T-helper 2 cell treated with Interferon-gamma antibody and Interleukin-4, amounts not matched to agents 5 μg/mL and 100 μg/mL, for 36 hours (primary cell): ENCODE results near the gene SAP130.
"Not testable (repeated sequence)": the region's sequence is repeated elsewhere in the genome, so short reads cannot be mapped to it uniquely, and the experiment has no call there.

Experiments used
- DNase-seq: peaks from one replicate; pipeline ENCODE4 v3.0.0; 2021; ENCODE audit warnings: low spot score
- H3K27ac Mint-ChIP-seq: one replicate; pipeline ENCODE4 v1.8.0; 2021; ENCODE audit warnings: mild to moderate bottlenecking, mixed read lengths
- H3K27me3 Mint-ChIP-seq: one replicate; pipeline ENCODE4 v1.8.0; 2021; ENCODE audit warnings: low read depth, mixed read lengths
- H3K36me3 Mint-ChIP-seq: one replicate; pipeline ENCODE4 v1.8.0; 2021; ENCODE audit warnings: low read depth, mixed read lengths
- H3K4me1 Mint-ChIP-seq: one replicate; pipeline ENCODE4 v1.8.0; 2021; ENCODE audit warnings: low read depth, mixed read lengths
- H3K4me3 Mint-ChIP-seq: one replicate; pipeline ENCODE4 v1.8.0; 2022; ENCODE audit warnings: mild to moderate bottlenecking, moderate library complexity, mixed read lengths
- H3K9me3 Mint-ChIP-seq: one replicate; pipeline ENCODE4 v1.8.0; 2021; ENCODE audit warnings: mixed read lengths

Gene SAP130

DNA sequence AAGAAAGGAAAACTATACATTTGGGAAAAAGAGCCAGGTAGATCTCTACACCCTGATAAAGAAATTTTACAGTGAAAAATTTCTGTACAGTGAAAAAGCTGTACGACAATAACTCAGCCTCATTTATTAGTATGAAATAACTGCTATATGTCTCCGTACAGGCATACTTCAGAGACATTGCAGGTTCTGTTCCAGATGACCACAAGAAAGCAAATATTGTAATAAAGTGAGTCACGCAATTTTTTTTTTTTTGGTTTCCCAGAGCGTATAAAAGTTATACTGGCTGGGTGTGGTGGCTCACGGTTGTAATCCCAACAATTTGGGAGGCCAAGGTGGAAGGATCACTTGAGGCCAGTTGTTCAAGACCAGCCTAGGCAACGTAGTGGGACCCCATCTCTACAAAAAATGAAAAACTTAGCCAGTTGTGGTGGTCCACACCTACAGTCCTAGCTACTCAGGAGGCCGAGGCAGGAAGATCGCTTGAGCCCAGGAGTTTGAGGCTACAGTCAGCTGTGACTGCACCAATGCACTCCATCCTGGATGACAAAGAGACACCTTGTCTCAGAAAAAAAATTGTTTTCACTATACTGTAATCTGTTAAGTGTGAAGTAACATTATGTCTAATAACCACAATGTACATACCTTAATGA is 113.9 kb downstream of the SAP130 start:
- H3K4me1 Mint-ChIP-seq: no peaks in the 10 kb centered on the region
- DNase-seq: no peak
- no peak overlapping the region for H3K27ac Mint-ChIP-seq

DNA sequence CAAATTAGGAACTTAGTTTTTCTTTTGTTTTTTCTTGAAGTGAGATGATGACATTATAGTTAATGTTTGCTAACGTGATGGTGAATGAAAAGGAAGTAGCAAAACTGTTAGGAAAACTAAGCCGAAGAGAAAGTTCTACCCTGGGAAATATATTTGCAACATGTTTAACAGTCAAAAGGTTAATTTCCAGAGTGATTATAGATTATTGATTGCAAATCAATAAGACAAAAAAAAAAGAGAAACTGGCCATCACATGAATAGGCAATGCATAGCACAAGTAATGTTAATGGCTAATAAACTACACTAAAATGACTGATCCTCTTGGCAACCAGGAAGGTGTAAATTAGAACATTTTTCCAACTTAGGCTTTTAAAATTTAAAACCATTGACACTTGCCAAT is 116.1 kb downstream of the SAP130 start:
- no peak overlapping the region for H3K27ac Mint-ChIP-seq
- H3K9me3 Mint-ChIP-seq: no peaks in the 10 kb centered on the region
- H3K4me1 Mint-ChIP-seq: no peaks in the 10 kb centered on the region
- H3K36me3 Mint-ChIP-seq: no peaks in the 10 kb centered on the region
- no peak overlapping the region for H3K4me3 Mint-ChIP-seq
- DNase-seq: no peak
- H3K27me3 Mint-ChIP-seq: no peaks in the 10 kb centered on the region

More for the DNA sequence above, 113.9 kb downstream of the SAP130 start:
- no peaks in the 10 kb centered on the region for H3K36me3 Mint-ChIP-seq
- H3K9me3 Mint-ChIP-seq: no peaks in the 10 kb centered on the region
- no peak overlapping the region for H3K4me3 Mint-ChIP-seq
- H3K27me3 Mint-ChIP-seq: no peaks in the 10 kb centered on the region

DNA sequence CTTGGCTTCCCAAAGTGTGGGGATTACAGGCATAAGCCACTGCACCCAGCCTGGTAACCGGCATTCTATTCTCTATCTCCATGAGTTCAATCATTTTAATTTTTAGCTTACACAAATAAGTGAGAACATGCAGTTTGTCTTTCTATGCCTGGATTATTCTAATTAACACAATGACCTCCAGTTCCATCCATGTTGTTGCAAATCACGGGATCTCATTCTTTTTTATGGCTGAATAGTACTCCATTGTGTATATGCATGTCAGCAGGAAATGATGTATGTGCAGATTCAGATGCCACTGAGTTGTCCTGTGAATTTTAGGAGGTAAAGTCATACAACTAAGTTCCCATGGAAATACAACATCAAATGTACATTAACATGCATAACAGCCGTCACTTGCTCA is 117.4 kb downstream of the SAP130 start:
- Mint-ChIP-seq H3K27me3 (no peaks in the 10 kb centered on the region), H3K4me1 (no peaks in the 10 kb centered on the region), H3K9me3 (no peaks in the 10 kb centered on the region), H3K27ac (no peak overlapping the region), H3K4me3 (no peak overlapping the region), H3K36me3 (no peaks in the 10 kb centered on the region)
- DNase-seq: no peak

DNA sequence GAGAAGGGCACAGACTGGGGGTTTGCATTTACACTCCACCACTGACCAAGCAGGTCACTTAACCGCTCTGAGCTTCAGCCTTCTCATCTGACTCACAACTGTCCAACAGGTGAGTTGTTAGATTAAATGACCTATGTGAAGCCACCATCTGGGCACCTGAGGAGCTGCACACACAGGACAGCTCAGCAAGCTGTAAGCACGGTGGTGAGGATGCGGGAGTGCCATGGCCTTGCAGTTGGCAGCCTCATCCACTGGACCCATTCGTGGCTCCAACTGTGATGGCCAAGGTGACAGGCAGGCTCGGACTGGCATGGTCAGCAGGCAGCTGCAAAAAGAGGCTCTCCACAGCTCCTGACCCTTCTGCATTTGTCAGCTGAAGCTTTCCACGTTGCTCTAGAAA is 118.8 kb downstream of the SAP130 start:
- no peak for DNase-seq
- H3K4me3 Mint-ChIP-seq: no peak overlapping the region
- no peaks in the 10 kb centered on the region for H3K27me3 Mint-ChIP-seq
- H3K27ac Mint-ChIP-seq: no peak overlapping the region
- no peaks in the 10 kb centered on the region for H3K9me3 Mint-ChIP-seq
- no peaks in the 10 kb centered on the region for H3K36me3 Mint-ChIP-seq
- H3K4me1 Mint-ChIP-seq: no peaks in the 10 kb centered on the region

DNA sequence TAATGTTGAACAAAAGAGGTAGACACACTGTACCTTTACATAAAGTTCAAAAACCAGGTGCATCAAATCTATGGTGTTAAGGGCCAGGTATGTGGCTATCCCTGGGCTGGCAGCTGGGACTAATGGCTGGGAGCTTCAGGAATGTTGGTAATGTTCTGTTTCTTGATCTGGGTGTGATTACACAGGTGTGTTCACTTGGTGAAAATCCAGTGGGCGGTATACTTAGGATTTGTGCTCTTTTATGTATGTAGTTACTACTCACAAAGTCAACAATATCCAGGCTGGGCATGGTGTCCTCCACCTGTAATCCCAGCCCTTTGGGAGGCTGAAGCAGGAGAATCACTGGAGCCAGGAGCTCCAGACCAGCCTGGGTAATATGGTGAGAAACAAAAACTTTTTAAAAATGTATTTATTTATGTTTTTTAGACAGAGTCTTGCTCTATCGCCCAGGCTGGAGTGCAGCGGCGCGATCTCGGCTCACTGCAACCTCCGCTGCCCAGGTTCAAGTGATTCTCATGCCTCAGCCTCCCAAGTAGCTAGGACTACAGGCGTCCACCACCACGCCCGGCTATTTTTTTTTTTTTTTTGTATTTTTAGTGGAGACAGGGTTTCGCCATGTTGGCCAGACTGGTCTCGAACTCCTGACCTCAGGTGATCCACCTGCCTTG is 120.0 kb downstream of the SAP130 start:
- not testable (repeated sequence) for H3K36me3 Mint-ChIP-seq, H3K27ac Mint-ChIP-seq, H3K4me1 Mint-ChIP-seq, H3K9me3 Mint-ChIP-seq, DNase-seq, H3K4me3 Mint-ChIP-seq, H3K27me3 Mint-ChIP-seq

DNA sequence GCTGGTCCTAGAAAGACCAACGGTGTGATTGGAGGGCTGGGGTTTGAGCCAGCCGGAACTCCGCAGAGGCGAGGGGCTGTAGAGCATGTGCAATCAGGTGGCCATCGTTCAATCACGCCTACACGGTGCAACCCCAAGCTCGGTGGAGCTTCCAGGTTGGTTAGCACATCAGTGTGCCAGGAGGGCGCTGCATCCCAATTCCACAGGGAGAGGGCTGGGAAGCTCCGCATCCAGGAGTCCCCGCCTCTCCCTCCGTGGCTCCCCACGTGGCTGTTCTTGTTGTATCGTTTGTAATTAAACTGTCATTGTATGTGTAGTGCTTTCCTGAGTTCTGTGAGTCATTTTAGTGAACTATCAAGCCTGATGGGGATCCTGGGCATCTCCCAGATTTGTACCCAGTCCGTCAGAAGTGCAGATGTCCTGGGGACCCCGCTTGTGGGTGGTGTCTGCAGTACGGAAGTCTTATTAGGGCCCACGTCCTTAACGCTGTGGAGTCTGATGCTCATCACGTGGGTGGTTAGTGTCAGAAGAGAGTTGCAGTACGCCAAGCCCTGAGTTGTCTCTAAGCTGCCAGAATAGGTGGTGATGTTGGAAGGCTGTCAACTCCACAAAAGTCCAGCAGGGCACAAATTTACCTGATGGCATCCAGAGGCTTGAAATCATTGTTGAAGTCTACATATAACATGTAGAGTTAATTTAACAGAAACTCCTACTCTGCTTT is 121.5 kb downstream of the SAP130 start:
- H3K9me3 Mint-ChIP-seq: no peaks in the 10 kb centered on the region
- H3K27me3 Mint-ChIP-seq: no peaks in the 10 kb centered on the region
- DNase-seq: no peak
- no peak overlapping the region for H3K27ac Mint-ChIP-seq
- H3K4me1 Mint-ChIP-seq: no peaks in the 10 kb centered on the region
- H3K36me3 Mint-ChIP-seq: no peaks in the 10 kb centered on the region
- no peak overlapping the region for H3K4me3 Mint-ChIP-seq

DNA sequence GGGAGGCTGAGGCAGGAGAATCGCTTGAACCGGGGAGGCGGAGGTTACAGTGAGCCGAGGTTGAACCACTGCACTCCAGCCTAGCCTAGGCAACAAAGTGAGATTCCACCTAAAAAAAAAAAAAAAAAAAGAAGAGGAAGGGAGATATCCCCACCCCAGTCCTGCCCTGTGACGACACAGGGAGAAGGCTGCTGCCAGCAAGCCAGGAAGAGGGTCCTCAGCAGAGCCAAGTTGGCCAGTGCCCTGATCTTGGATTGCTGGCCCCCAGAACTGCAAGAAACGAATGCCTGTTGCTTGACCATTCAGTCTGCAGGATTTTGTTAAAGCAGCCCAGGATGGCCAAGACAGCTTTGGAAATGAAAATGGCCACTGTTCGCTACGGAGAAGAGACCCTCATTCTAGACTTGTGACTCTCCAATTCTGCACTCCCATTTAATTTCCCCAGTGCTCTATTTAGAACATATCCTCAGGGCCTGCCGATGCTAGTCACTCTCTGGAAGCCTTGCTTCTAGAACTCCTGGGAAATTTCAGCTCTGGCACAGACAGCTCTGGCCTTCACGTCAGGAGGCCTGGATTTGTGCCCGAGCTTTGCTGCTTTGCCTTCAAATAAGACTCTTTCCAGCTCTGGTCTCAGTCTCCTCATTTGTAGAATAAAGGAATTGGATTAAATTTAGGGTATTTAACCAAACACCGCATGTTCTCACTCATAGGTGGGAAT is 126.4 kb downstream of the SAP130 start:
- no peaks in the 10 kb centered on the region for H3K4me1 Mint-ChIP-seq
- DNase-seq: no peak
- no peaks in the 10 kb centered on the region for H3K9me3 Mint-ChIP-seq
- H3K4me3 Mint-ChIP-seq: no peak overlapping the region
- H3K27ac Mint-ChIP-seq: no peak overlapping the region
- H3K36me3 Mint-ChIP-seq: no peaks in the 10 kb centered on the region
- peaks cover 5% of the 10 kb centered on the region for H3K27me3 Mint-ChIP-seq

DNA sequence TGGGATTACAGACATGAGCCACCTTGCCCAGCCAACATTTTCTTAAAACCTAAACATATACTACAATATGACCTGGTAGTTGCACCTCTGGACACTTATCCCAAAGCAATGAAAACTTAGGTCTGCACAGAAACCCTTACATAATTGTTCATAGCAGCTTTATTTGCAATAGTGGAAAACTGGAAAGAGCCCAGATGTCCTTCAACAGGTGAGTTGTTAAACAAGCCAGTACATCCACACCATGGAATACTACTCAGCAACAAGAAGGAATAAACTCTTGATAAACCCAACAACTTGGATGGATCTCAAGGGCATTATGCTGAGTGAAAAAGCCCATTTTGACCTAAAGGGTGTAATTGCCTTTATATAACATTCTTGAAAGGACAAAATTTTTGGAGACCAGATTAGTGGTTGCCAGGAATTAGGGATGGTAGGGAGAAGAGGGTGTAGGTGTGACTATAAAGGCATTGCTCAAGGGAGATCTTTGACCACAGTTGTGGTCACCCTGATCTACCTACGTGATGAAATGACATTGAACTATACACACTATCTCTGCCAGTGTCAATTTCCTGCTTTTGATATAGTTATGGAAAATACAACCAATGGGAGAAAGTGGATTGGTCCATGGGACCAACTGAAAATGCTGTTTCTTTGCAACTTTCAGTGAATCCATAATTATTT is 130.2 kb downstream of the SAP130 start:
- H3K36me3 Mint-ChIP-seq: no peaks in the 10 kb centered on the region
- no peaks in the 10 kb centered on the region for H3K4me1 Mint-ChIP-seq
- no peak overlapping the region for H3K27ac Mint-ChIP-seq
- no peaks in the 10 kb centered on the region for H3K9me3 Mint-ChIP-seq
- no peak for DNase-seq
- no peak overlapping the region for H3K4me3 Mint-ChIP-seq
- H3K27me3 Mint-ChIP-seq: peaks cover 6% of the 10 kb centered on the region

DNA sequence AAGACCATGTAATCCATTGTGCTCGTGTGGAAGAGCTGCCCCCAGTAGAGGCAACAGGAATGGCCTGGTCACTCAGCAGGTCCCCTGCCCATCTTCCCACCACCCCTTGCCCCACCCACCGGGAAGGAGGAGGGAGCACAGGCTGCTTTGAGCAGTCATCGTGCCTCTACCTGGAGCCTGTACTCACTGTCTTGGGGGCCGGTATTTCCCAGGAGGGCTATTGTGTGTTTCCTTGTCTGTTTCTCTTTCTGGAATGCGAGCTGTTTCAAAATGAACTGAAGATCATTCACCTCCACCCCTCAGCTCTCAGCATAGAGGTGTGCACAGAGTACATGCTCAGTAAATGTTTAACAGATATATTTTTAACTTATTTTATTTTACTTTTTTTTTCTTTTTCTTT is 134.4 kb downstream of the SAP130 start:
- no peaks in the 10 kb centered on the region for H3K9me3 Mint-ChIP-seq
- H3K27ac Mint-ChIP-seq: no peak overlapping the region
- H3K36me3 Mint-ChIP-seq: no peaks in the 10 kb centered on the region
- no peak overlapping the region for H3K4me3 Mint-ChIP-seq
- peaks cover 6% of the 10 kb centered on the region for H3K27me3 Mint-ChIP-seq
- peaks cover 7% of the 10 kb centered on the region for H3K4me1 Mint-ChIP-seq
- DNase-seq: no peak

DNA sequence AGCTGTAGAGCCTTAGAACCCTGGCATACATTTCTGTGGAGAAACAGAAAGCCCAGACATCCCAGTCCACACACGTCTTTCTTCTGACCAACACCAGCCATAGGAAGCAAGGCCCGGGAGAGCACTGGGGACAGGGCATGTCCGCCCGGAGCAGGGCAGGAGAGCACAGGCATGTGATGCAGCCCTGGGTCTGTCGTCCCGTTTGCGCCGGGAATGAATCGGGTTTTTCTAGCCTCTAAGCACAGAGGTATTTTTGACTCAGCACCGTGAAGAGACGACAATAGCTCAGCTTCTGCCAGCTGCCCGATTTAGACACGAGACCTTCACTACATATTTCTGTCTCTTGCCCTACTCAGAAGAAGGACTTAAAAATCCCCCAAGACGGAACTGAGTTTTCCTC is 134.8 kb downstream of the SAP130 start:
- Mint-ChIP-seq H3K4me1 (peaks cover 8% of the 10 kb centered on the region), H3K4me3 (no peak overlapping the region), H3K27ac (no peak overlapping the region), H3K9me3 (no peaks in the 10 kb centered on the region), H3K36me3 (no peaks in the 10 kb centered on the region), H3K27me3 (peaks cover 5% of the 10 kb centered on the region)
- DNase-seq: no peak

DNA sequence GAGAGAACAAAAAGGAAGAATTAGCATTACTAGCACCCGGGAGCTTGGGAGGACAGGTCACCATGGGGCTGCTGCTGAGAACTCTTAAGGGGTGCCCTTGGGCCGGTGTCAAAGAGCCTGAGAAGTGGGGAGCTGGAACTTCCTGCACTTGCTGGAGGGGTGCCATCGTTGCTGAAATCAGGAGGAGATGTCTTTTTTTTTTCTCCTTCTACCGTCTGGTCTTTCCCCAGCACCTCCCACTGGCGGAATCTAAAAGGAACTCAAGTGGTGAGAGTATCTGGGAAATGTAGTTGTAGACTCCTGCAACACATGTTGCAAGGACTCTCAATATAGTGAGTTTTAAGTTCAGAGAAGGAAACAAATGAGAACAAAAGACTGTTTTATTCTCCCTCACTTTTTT is 136.0 kb downstream of the SAP130 start:
- H3K9me3 Mint-ChIP-seq: no peaks in the 10 kb centered on the region
- no peak overlapping the region for H3K4me3 Mint-ChIP-seq
- DNase-seq: no peak
- no peaks in the 10 kb centered on the region for H3K36me3 Mint-ChIP-seq
- no peak overlapping the region for H3K27ac Mint-ChIP-seq
- H3K4me1 Mint-ChIP-seq: peaks cover 19% of the 10 kb centered on the region
- peaks cover 3% of the 10 kb centered on the region for H3K27me3 Mint-ChIP-seq
